ENCODE measurements around the gene KIRREL3. TPM values are rescaled to one million over a fixed set of nuclear protein-coding genes. Genes with fewer than 3 reads are reported as not detected.

KIRREL3 gene
- total and polyA plus RNA-seq, 2 of the 4 experiments (the other 2 are of a cell fraction) = 10.9 to 15.9 TPM

- Histone ChIP-seq H4K5ac (ENCODE audit: low read depth, low read length) (no peak overlapping the region), H2BK5ac (ENCODE audit: low read depth, low read length, poor library complexity, severe bottlenecking) (no peak overlapping the region), H3K23ac (ENCODE audit: low read depth, low read length) (no peak overlapping the region), H3K79me1 (ENCODE audit: low read depth in 1 of 2, low read length in 2 of 2) (no peaks in the 10 kb centered on the region; a peak in 1 of 4 replicates), H3K56ac (ENCODE audit: extremely low read depth, insufficient read depth, low read length) (no peak overlapping the region), H3K9me3 (ENCODE audit: control insufficient read depth, insufficient read depth, low read length) (no peaks in the 10 kb centered on the region), H2AFZ (replicated peaks; ENCODE audit: low read length, poor library complexity) (peak overlapping the region; percentile 63), H2BK120ac (ENCODE audit: low read depth, low read length) (no peak overlapping the region), H2BK20ac (ENCODE audit: low read depth, low read length) (no peak overlapping the region), H3K4ac (ENCODE audit: low read depth, low read length) (no peak overlapping the region), H4K20me1 (ENCODE audit: insufficient read depth, low read length) (0 out of 2 replicates have a peak, but pooled peaks cover 15% of the 10 kb centered on the region), H4K91ac (ENCODE audit: insufficient read depth, low read depth, low read length) (no peak overlapping the region), H3K18ac (ENCODE audit: low read depth, low read length) (no peak overlapping the region), H3K9ac (ENCODE audit: low read depth, low read length) (no peak overlapping the region), H3K9me1 (ENCODE audit: insufficient read depth, low read length) (peaks cover 16% of the 10 kb centered on the region), H3K4me1 (ENCODE audit: control insufficient read depth, insufficient read depth, low read length) (no peaks in the 10 kb centered on the region), H2BK15ac (ENCODE audit: low read depth, low read length) (no peak overlapping the region), H3K4me2 (ENCODE audit: low read depth, low read length) (no peak overlapping the region), H3K27ac (ENCODE audit: insufficient read depth, low read length) (no peak overlapping the region), H3K14ac (replicated peaks; ENCODE audit: low read depth, low read length) (no peak overlapping the region), H3K4me3 (ENCODE audit: insufficient read depth, low read depth, low read length) (no peak overlapping the region), H4K8ac (ENCODE audit: low read depth in 2 of 2, low read length in 2 of 2) (no peak overlapping the region), H3K27me3 (ENCODE audit: control insufficient read depth, insufficient read depth, low read length) (peaks cover 5% of the 10 kb centered on the region; the same call in 1 of the 2 replicates), H3K36me3 (ENCODE audit: control insufficient read depth, insufficient read depth, low read length) (no peaks in the 10 kb centered on the region), H2AK9ac (replicated peaks; ENCODE audit: low read depth, low read length, poor library complexity) (peak overlapping the region; percentile 55), H2AK5ac (ENCODE audit: low read depth, low read length) (no peak overlapping the region)
- DNase-seq = no peak
- BruUV-seq (replicated peaks) = no TSS peak
- in situ Hi-C loops (cut with MboI; ENCODE audit: low sequenced_read_pairs) = no loop called here
- ChIA-PET CTCF (no interaction called here), POLR2A (ENCODE audit: unreplicated experiment) (no interaction called here)
- 87% methylated on average over 7 of the region's 11 CpGs; no CpG with 5 or more reads in 1 of the 2 experiments for WGBS, 2 experiments (ENCODE audit: extremely low coverage in 2 of 2, insufficient read length in 1 of 2)
- TF ChIP-seq RFX5 (IDR thresholded peaks at IDR 0.05; ENCODE audit: low read depth, low read length) (no peak), POLR2A (IDR thresholded peaks at IDR 0.05; ENCODE audit: low read depth, low read length) (no peak), FOS (IDR thresholded peaks at IDR 0.05; ENCODE audit: low read depth, low read length) (no peak)
- intact Hi-C loops (cut with micrococcal nuclease) = no loop called here
- dilution Hi-C loops (cut with HindIII; ENCODE audit: low sequenced_read_pairs, unreplicated experiment) = no loop called here
- ATAC-seq (ENCODE audit: low read depth) = no peak
These were observed 549.8 kb downstream of the KIRREL3 start for GRCh38 chr11:126450806-126451205.

Data from IMR-90 (cell line).